Fibroblast of skin of right quadriceps (primary cell): ENCODE measurements around the gene DNAJC5G.
"Not testable (repeated sequence)": the region's sequence is repeated elsewhere in the genome, so short reads cannot be mapped to it uniquely, and the experiment has no call there.

Source experiments
- DNase-seq: peaks from one replicate; pipeline ENCODE4 v3.0.0-alpha.2; 2013

The DNAJC5G gene

GRCh38 chr2:27281855-27282559 lies 6.8 kb downstream of the DNAJC5G start, which contains the start of gene TRIM54:
TSS of gene TRIM54 (plus strand) at chr2:27282429. CDS start at chr2:27282732, 303 bp downstream.
- DNase-seq: no peak

DNA sequence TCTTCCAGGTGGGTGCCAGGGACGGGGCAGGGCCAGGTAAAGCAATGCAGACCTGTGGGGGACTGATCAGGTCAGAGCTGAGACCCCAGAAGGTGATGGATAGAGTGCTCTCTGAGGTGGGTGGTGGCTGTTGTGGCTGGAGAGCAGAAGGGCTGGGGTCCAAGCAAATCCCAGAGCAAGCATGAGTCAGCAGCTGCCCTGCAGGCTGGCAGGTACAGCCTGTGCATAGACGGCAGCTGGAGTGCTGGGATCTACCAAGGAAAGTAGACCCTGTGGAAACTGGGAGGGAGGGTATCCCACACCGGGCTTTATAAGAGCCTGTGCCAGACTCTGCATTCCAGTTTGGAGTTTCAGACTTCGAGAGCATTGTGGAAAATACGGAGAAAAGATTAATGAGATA lies 7.7 kb downstream of the DNAJC5G start:
- no peak for DNase-seq

- DNase-seq: no peak
Observed at GRCh38 chr2:27284996-27285395, 9.8 kb downstream of the DNAJC5G start.

DNA sequence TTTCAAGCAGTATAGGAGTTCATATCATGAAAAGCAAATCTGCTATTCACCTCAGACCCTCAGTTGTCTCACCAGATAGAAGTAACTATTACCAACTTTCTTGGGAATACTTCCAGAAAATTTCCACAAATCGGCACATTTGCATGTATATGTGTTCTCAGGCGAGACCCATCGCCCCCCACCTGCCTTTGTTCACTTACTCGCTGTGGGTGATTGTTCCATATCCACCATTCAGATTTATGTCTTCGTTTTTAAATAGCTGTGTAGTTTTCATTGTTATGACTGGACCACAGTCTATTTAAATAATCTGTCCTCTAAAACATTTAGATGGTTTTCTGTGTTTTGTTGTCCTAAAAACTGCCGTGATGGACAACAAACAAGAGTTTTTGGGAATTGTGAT lies 10.2 kb downstream of the DNAJC5G start:
- no peak for DNase-seq

- DNase-seq: no peak
Observed at GRCh38 chr2:27288610-27289009, 13.4 kb downstream of the DNAJC5G start.

DNA sequence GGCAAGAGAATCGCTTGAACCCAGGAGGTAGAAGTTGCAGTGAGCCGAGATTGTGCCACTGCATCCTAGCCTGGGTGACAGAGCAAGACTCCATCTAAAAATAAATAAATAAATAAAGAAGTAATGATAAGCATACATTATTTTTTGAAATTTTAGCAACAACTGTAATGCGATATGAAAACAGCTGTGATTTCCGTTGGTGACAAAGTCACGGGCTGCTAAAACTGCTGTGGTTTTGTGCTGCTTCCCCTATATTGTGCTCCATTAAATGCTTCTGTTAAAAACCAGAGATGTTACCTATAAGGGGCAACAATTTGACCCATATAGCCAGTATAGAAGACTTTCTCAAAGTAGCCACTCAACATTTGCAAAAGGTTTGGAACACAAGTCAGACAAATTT lies 15.3 kb downstream of the DNAJC5G start:
- no peak for DNase-seq

DNA sequence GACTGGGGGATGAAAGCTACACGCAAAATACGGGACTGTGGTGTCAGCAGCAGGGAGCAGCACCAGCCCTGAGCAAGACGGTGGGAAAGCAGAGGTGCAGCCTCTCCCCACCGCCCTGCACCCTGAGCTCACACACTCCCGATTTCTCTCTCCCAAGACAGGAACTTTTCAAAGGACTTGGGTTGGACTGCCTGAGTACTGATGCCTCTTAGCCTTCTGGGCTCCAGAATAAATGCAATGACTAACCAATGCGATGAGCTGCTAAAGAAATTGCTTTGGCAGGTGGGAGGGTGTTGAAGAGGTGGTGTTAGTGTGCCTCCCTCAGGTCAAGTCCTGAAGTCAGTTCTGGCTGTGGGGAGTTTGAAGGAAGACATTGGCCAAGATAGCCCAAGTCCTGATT lies 16.6 kb downstream of the DNAJC5G start:
- DNase-seq: no peak

- DNase-seq: no peak
Observed at GRCh38 chr2:27294928-27295327, 19.7 kb downstream of the DNAJC5G start.

DNA sequence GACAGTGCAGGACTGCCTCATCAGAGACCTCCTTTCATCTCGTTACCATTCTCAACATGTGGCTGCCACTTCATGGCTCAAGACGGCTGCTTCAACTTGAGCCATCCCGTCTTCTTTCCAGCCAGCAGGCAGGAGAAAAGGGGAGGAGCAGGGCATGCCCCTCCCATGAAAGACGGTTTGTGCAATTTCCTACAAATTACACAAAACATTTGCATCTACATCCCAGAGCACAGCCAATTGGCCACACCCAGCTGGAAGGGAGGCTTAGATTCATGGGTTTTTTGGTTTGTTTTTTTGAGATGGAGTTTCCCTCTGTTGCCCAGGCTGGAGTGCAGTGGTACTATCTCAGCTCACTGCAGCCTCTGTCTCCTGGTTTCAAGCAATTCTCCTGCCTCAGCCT lies 21.2 kb downstream of the DNAJC5G start:
- no peak for DNase-seq

- DNase-seq: no peak
Observed at GRCh38 chr2:27297195-27297594, 22.0 kb downstream of the DNAJC5G start.

- no peak for DNase-seq
Observed at GRCh38 chr2:27298391-27299080, 23.3 kb downstream of the DNAJC5G start.

GRCh38 chr2:27300606-27301005 lies 25.4 kb downstream of the DNAJC5G start:
- DNase-seq: not testable (repeated sequence)

- DNase-seq: peak; percentile 69
Observed at GRCh38 chr2:27303093-27304025, 28.1 kb downstream of the DNAJC5G start.

DNA sequence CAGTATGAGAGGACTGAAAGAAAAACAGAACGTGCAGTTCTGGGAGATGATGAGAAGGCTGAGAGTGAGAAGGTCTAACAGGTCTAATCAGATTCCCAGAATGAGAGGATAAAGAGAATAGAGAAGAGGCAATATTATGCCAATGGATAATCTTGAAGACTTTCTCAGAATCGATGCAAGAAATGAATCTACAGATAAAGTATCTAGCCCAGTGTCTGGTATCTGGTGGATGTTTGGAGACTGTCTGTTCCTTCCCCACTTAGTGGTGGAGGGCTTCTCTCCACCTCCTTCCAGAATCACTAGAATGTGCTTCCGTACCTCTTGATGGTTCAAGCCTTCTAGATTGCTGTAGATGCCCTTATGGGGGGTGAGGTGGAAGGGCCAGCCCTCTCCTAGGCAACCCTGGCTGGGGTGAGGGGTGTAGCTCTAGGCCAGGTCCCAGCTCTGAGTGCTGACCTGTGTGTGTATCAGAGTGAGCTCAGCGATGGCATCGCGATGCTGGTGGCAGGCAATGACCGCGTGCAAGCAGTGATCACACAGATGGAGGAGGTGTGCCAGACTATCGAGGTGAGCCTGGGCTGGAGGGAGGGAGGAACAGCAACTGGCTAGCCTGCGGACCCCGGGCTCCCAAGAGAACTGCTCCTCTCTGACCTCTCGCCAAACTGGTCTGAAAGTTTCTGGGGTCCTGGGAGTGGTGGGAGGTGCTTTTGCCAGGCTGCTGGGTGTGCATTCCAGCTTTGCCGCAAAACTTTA lies 29.4 kb downstream of the DNAJC5G start:
- no peak for DNase-seq

- DNase-seq: no peak
Observed at GRCh38 chr2:27305516-27305915, 30.3 kb downstream of the DNAJC5G start.

DNA sequence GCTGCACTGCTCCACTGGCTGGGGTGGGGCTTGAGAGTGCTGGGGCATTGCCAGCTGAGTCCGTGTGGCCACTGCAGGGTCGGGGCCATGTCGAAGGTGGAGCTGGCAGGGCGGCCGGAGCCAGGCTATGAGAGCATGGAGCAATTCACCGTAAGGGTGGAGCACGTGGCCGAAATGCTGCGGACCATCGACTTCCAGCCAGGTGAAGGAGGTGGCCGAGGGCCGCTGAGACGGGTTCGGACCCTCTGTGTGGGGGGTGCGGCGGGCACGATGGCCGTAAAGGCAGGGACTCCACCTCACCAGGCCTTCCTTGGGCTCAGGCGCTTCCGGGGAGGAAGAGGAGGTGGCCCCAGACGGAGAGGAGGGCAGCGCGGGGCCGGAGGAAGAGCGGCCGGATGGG lies 30.9 kb downstream of the DNAJC5G start:
- DNase-seq: no peak

- no peak for DNase-seq
Observed at GRCh38 chr2:27306573-27307286, 31.5 kb downstream of the DNAJC5G start.

GRCh38 chr2:27307287-27307544 lies 32.0 kb downstream of the DNAJC5G start:
- no peak for DNase-seq

DNA sequence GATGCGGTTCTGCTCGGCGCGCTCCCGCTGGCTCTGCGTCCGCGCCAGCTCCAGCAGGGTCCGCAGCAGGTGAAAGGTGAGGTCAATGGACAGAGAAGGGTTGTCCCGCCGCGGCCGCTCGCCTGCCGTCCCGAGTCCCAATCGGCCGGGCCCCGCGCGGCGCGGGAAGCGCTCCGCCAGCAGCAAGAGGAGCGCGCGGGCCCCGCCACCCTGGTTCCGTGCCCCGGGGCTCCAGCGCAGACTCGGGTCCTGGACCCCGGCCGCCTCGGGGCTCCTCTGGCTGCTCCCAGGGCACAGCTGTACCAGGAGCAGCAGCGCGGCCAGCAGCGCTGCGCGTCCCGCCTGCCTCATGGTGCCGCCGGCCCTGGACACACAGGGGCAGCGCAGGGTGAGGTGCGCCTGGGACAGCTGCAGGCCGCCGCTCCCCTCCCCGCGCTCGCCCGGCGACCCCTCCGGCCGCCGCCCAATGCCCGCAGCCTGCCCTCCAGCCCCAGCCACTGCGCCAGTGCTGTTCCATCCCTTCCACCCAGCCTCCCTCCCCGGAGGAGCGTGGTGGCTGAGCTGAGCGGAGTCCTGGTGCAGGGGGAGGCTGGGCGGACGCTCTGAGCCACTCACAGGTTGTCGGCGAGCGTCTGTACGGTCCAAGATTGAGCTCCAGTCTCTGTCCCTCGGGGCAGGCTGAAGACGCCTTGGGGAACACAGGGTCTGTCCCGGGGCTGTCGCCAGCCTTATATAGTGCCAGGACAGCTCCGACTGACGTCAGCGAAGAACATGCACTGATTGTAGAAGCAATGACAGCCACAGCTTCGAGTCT lies 32.5 kb downstream of the DNAJC5G start:
- DNase-seq: no peak

- DNase-seq: peak; percentile 26
Observed at GRCh38 chr2:27308359-27308881, 33.2 kb downstream of the DNAJC5G start, which contains the start of gene UCN. TSS of gene UCN (minus strand) at chr2:27308445. CDS start at chr2:27307895, 550 bp downstream.

DNA sequence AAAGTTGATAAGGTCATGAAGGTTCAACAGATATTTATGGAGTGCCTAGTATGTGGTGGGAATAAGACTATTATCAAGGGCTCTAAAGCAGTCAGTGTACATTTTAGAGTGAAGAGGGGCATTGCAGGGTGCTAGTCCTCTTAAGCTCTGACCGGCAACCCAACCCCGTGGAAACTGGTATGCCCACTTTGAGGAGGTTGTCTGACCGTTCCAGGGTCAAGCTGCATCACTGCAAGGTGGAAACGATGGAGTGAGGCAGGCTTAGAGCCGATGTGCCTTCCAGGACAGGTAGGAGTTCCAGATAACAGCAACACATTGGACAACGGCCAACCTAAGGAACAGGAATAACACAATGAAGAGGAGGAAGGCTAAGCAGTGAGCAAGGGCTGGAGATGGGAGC lies 34.4 kb downstream of the DNAJC5G start:
- no peak for DNase-seq
